Kidney epithelial cell (primary cell): ENCODE measurements around the gene HMOX1. TPM values are rescaled to one million over a fixed set of nuclear protein-coding genes. Genes with fewer than 3 reads are reported as not detected.

Experiments
- DNase-seq: peaks from one replicate; pipeline ENCODE4 v3.0.0-alpha.2; 2010; ENCODE audit warnings: low read depth
- H3K27me3 ChIP-seq: 2 replicates; pipeline ENCODE4 v1.6.0; 2011; ENCODE audit warnings: low read length; ENCODE audit not compliant: control insufficient read depth, insufficient read depth
- H3K36me3 ChIP-seq: 2 replicates; pipeline ENCODE4 v1.5.1; 2011; ENCODE audit warnings: low read length; ENCODE audit not compliant: control insufficient read depth, insufficient read depth
- H3K4me3 ChIP-seq: 2 replicates; pipeline ENCODE4 v1.5.1; 2011; ENCODE audit warnings: low read depth, mild to moderate bottlenecking, control low read depth, low read length
- CTCF ChIP-seq: IDR thresholded peaks from 2 replicates; pipeline ENCODE4 v1.5.1; 2011; ENCODE audit warnings: mild to moderate bottlenecking, moderate library complexity, low read length, control low read depth, inconsistent platforms; ENCODE audit not compliant: insufficient read depth, poor library complexity, severe bottlenecking
- total RNA-seq: library from RNA; depleted of rRNA; stranded (reverse); fragments of >200 nt; gene quantifications from 2 replicates; pipeline ENCODE4 v1.2.3, GENCODE V29; 2015

The HMOX1 gene
- total RNA-seq, 1 donor from 2014 or later = 37.7 TPM

GRCh38 chr22:35407362-35407761, 26.5 kb downstream of the HMOX1 start:
- H3K4me3 ChIP-seq = no peak overlapping the region
- no peak for TF ChIP-seq CTCF
- no peaks in the 10 kb centered on the region for H3K27me3 ChIP-seq
- no peak for DNase-seq
- H3K36me3 ChIP-seq = no peaks in the 10 kb centered on the region

DNA sequence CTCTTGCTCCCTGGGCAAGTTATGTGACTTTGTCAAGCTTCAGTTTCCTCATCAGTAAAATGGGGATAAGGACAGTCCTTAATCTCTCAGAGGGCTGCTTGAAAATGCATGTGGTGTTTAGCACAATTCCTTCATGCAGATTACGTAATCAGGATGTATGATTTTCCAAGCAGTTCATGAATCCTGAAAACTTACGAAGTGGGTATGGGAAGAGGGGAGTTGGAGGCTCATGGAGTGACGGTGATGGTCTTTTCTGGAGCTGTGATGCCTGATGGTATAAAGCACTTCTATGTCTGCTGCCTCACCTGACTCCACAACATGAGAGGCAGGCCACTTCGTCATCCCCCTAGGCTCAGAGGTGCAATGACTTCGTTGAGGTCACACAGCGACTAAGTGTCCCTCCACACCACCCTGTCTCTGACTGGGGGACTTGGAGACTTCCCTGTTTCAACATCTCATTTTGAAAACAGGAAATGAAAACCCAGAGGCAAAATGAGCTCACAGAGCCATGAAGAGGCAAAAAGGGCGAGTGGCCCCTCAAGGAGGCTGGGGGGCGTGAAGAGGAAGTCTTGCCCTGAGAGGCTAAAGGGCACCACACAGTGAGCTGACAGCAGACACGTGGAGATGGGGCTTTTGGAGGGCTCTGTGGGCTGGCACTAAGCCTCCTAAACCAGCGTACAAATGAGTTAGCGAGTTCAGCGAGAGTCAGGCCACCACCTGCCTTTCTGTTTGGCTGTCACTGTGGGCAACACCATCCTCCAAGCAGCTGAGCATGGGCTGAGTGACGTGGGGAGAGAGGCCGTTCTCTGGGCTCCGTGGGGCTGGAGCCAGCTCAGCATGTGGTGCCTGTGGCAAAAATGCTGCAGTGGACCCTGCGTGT, 29.1 kb downstream of the HMOX1 start:
- Histone ChIP-seq H3K27me3 (no peaks in the 10 kb centered on the region), H3K4me3 (no peak overlapping the region), H3K36me3 (no peaks in the 10 kb centered on the region)
- DNase-seq = no peak
- no peak for TF ChIP-seq CTCF

GRCh38 chr22:35410663-35411034, 29.8 kb downstream of the HMOX1 start:
- H3K27me3 ChIP-seq = no peaks in the 10 kb centered on the region
- no peak for DNase-seq
- H3K36me3 ChIP-seq = no peaks in the 10 kb centered on the region
- no peak for TF ChIP-seq CTCF
- H3K4me3 ChIP-seq = no peak overlapping the region

- Histone ChIP-seq H3K36me3 (no peaks in the 10 kb centered on the region), H3K27me3 (no peaks in the 10 kb centered on the region), H3K4me3 (no peak overlapping the region)
- DNase-seq = no peak
- TF ChIP-seq CTCF = no peak
Measured at GRCh38 chr22:35411102-35411501, 30.2 kb downstream of the HMOX1 start.

- no peak for TF ChIP-seq CTCF
- no peak overlapping the region for H3K4me3 ChIP-seq
- no peak for DNase-seq
- no peaks in the 10 kb centered on the region for H3K27me3 ChIP-seq
- no peaks in the 10 kb centered on the region for H3K36me3 ChIP-seq
Measured at GRCh38 chr22:35413624-35414023, 32.7 kb downstream of the HMOX1 start.

- no peak for DNase-seq
- H3K27me3 ChIP-seq = no peaks in the 10 kb centered on the region
- peaks cover 2% of the 10 kb centered on the region for H3K36me3 ChIP-seq
- H3K4me3 ChIP-seq = no peak overlapping the region
- no peak for TF ChIP-seq CTCF
Measured at GRCh38 chr22:35417606-35418005, 36.7 kb downstream of the HMOX1 start.
